Retina (tissue), 1 donor: Measurements from ENCODE around the gene MVD.

Source experiments
- DNase-seq: peaks from one replicate; pipeline ENCODE4 v3.0.0-alpha.2; 2016

Gene MVD

GRCh38 chr16:88654363-88655052, 8.4 kb downstream of the MVD start:
- DNase-seq: no peak

GRCh38 chr16:88653596-88654362, 9.1 kb downstream of the MVD start:
- no peak for DNase-seq

- DNase-seq: no peak
Measured at GRCh38 chr16:88653101-88653500, 9.8 kb downstream of the MVD start.

- DNase-seq: no peak
Measured at GRCh38 chr16:88652762-88653063, 10.2 kb downstream of the MVD start.

- DNase-seq: no peak
Measured at GRCh38 chr16:88651989-88652761, 10.7 kb downstream of the MVD start.

GRCh38 chr16:88651276-88651988, 11.5 kb downstream of the MVD start:
- peak; percentile 49 for DNase-seq

- no peak for DNase-seq
Measured at GRCh38 chr16:88650749-88651275, 12.1 kb downstream of the MVD start, which contains the start of gene CYBA. Gene CYBA, minus strand, starts transcription at chr16:88651053. Its CDS starts 40 bp downstream, at chr16:88651013.

GRCh38 chr16:88649924-88650748, 12.8 kb downstream of the MVD start:
- peak; percentile 76 for DNase-seq

- no peak for DNase-seq
Measured at GRCh38 chr16:88649195-88649923, 13.5 kb downstream of the MVD start.

- DNase-seq: no peak
Measured at GRCh38 chr16:88647178-88648070, 15.5 kb downstream of the MVD start.

- DNase-seq: no peak
Measured at GRCh38 chr16:88646345-88647034, 16.4 kb downstream of the MVD start.

- no peak for DNase-seq
Measured at GRCh38 chr16:88645941-88646340, 16.9 kb downstream of the MVD start.

GRCh38 chr16:88645455-88645854, 17.4 kb downstream of the MVD start:
- DNase-seq: no peak

- no peak for DNase-seq
Measured at GRCh38 chr16:88643644-88643932, 19.3 kb downstream of the MVD start.

- DNase-seq: no peak
Measured at GRCh38 chr16:88642881-88643643, 19.8 kb downstream of the MVD start.

- DNase-seq: no peak
Measured at GRCh38 chr16:88640498-88641247, 22.2 kb downstream of the MVD start.

- no peak for DNase-seq
Measured at GRCh38 chr16:88640039-88640495, 22.8 kb downstream of the MVD start.
